H9 (cell line): Measurements from ENCODE around the gene EHMT2. TPM values are rescaled to one million over a fixed set of nuclear protein-coding genes. Genes with fewer than 3 reads are reported as not detected.
A peak's percentile ranks its signal among the peaks of the same experiment; 100 is the strongest.

Experiments
- DNase-seq: peaks from one replicate; pipeline ENCODE4 v3.0.0-alpha.2; 2017
- H2AFZ ChIP-seq: one replicate; pipeline ENCODE4 v1.6.1; 2013; ENCODE audit warnings: mild to moderate bottlenecking, low read length, control low read depth, moderate library complexity
- H2AK5ac ChIP-seq: 2 replicates; pipeline ENCODE4 v1.6.1; 2013; ENCODE audit warnings: low read length, control low read depth, mixed read lengths; ENCODE audit not compliant: insufficient read length
- H2BK120ac ChIP-seq: one replicate; pipeline ENCODE4 v1.6.1; 2013; ENCODE audit warnings: low read depth, mild to moderate bottlenecking, low read length, control low read depth, inconsistent platforms; ENCODE audit not compliant: poor library complexity, severe bottlenecking
- H2BK12ac ChIP-seq: 2 replicates; pipeline ENCODE4 v1.6.1; 2013; ENCODE audit warnings: low read length, control low read depth, mixed read lengths, low read depth; ENCODE audit not compliant: insufficient read length
- H2BK15ac ChIP-seq: 2 replicates; pipeline ENCODE4 v1.6.1; 2013; ENCODE audit warnings: low read depth, low read length, control low read depth
- H2BK20ac ChIP-seq: one replicate; pipeline ENCODE4 v1.6.1; 2013; ENCODE audit warnings: low read depth, mild to moderate bottlenecking, low read length, control low read depth, inconsistent platforms; ENCODE audit not compliant: poor library complexity, severe bottlenecking
- H2BK5ac ChIP-seq: 2 replicates; pipeline ENCODE4 v1.6.1; 2013; ENCODE audit warnings: low read length, control low read depth, mixed read lengths; ENCODE audit not compliant: insufficient read length
- H3K14ac ChIP-seq: 2 replicates; pipeline ENCODE4 v1.6.1; 2013; ENCODE audit warnings: low read length, control low read depth; ENCODE audit not compliant: insufficient read depth
- H3K18ac ChIP-seq: 2 replicates; pipeline ENCODE4 v1.6.1; 2013; ENCODE audit warnings: low read depth, mild to moderate bottlenecking, mixed read lengths, low read length, control low read depth; ENCODE audit not compliant: insufficient read length
- H3K23ac ChIP-seq: 2 replicates; pipeline ENCODE4 v1.6.1; 2013; ENCODE audit warnings: low read length, control low read depth, mixed read lengths, low read depth; ENCODE audit not compliant: insufficient read length
- H3K23me2 ChIP-seq: 2 replicates; pipeline ENCODE4 v1.6.1; 2013; ENCODE audit warnings: low read depth, mild to moderate bottlenecking, mixed read lengths, low read length, control low read depth; ENCODE audit not compliant: insufficient read length, poor library complexity, severe bottlenecking
- H3K27ac ChIP-seq: 2 replicates; pipeline ENCODE4 v1.5.1; 2013; ENCODE audit warnings: low read length, control low read depth, mixed read lengths, low read depth; ENCODE audit not compliant: insufficient read length
- H3K27me3 ChIP-seq: 2 replicates; pipeline ENCODE4 v1.6.1; 2013; ENCODE audit warnings: low read length, control low read depth, inconsistent platforms; ENCODE audit not compliant: insufficient read depth
- H3K4ac ChIP-seq: 2 replicates; pipeline ENCODE4 v1.6.1; 2013; ENCODE audit warnings: low read depth, mild to moderate bottlenecking, control low read depth, inconsistent platforms, low read length, moderate library complexity
- H3K4me1 ChIP-seq: 2 replicates; pipeline ENCODE4 v1.6.1; 2013; ENCODE audit warnings: low read length, control low read depth, inconsistent platforms; ENCODE audit not compliant: insufficient read depth
- H3K4me2 ChIP-seq: 2 replicates; pipeline ENCODE4 v1.6.1; 2013; ENCODE audit warnings: low read length, control low read depth, mixed read lengths; ENCODE audit not compliant: insufficient read length, insufficient read depth
- H3K56ac ChIP-seq: 2 replicates; pipeline ENCODE4 v1.6.1; 2013; ENCODE audit warnings: low read depth, mild to moderate bottlenecking, mixed read lengths, low read length, control low read depth; ENCODE audit not compliant: insufficient read length
- H3K79me1 ChIP-seq: 2 replicates; pipeline ENCODE4 v1.6.1; 2013; ENCODE audit warnings: low read depth, mild to moderate bottlenecking, moderate library complexity, low read length, control low read depth, inconsistent platforms; ENCODE audit not compliant: insufficient read depth, poor library complexity, severe bottlenecking
- H3K79me2 ChIP-seq: 2 replicates; pipeline ENCODE4 v1.6.1; 2013; ENCODE audit warnings: low read length, control low read depth, inconsistent platforms; ENCODE audit not compliant: insufficient read depth
- H3K9ac ChIP-seq: 2 replicates; pipeline ENCODE4 v1.6.1; 2013; ENCODE audit warnings: low read length, control low read depth, mixed read lengths; ENCODE audit not compliant: insufficient read length; ENCODE audit errors: extremely low read depth
- H3K9me3 ChIP-seq: one replicate; pipeline ENCODE4 v1.6.1; 2013; ENCODE audit warnings: low read depth, low read length, inconsistent platforms; ENCODE audit not compliant: control insufficient read depth
- H3T11ph ChIP-seq: one replicate; pipeline ENCODE4 v1.6.1; 2013; ENCODE audit warnings: mild to moderate bottlenecking, low read length, control low read depth, inconsistent platforms
- H4K20me1 ChIP-seq: one replicate; pipeline ENCODE4 v1.6.1; 2013; ENCODE audit not compliant: control insufficient read depth, insufficient read length, insufficient read depth
- H4K5ac ChIP-seq: 2 replicates; pipeline ENCODE4 v1.6.1; 2013; ENCODE audit warnings: low read depth, mild to moderate bottlenecking, mixed read lengths, low read length, control low read depth; ENCODE audit not compliant: insufficient read length
- H4K8ac ChIP-seq: replicated peaks from 2 replicates; pipeline ENCODE4 v1.6.1; 2013; ENCODE audit warnings: low read length, control low read depth, mixed read lengths, low read depth; ENCODE audit not compliant: insufficient read length
- H4K91ac ChIP-seq: 2 replicates; pipeline ENCODE4 v1.6.1; 2013; ENCODE audit warnings: low read depth, mild to moderate bottlenecking, moderate library complexity, mixed read lengths, low read length, control low read depth; ENCODE audit not compliant: insufficient read length
- H3K27ac Mint-ChIP-seq, 3 experiments: 2 replicates in 2 of 3; 3 replicates in 1 of 3; pipeline ENCODE4 v1.8.0; 2020 to 2021; ENCODE audit warnings: mixed read lengths in 3 of 3, mild to moderate bottlenecking in 1 of 3, moderate library complexity in 1 of 3
- H3K27me3 Mint-ChIP-seq: 2 replicates; pipeline ENCODE4 v1.8.0; 2021; ENCODE audit warnings: low read depth, mild to moderate bottlenecking, moderate library complexity, mixed read lengths
- H3K36me3 Mint-ChIP-seq, 3 experiments: 2 replicates in 2 of 3; 3 replicates in 1 of 3; pipeline ENCODE4 v1.8.0; 2020 to 2021; ENCODE audit warnings: low read depth in 3 of 3, mixed read lengths in 3 of 3; ENCODE audit not compliant: insufficient read depth in 1 of 3
- H3K4me1 Mint-ChIP-seq, 2 experiments: 2 replicates each; pipeline ENCODE4 v1.8.0; 2020; ENCODE audit warnings: mixed read lengths in 2 of 2
- H3K4me3 Mint-ChIP-seq, 2 experiments: 2 replicates in 1 of 2; 3 replicates in 1 of 2; pipeline ENCODE4 v1.8.0; 2020 to 2021; ENCODE audit warnings: mild to moderate bottlenecking in 2 of 2, mixed read lengths in 2 of 2, moderate library complexity in 1 of 2
- H3K9me3 Mint-ChIP-seq, 2 experiments: 2 replicates in 1 of 2; 3 replicates in 1 of 2; pipeline ENCODE4 v1.8.0; 2020; ENCODE audit warnings: mild to moderate bottlenecking in 2 of 2, mixed read lengths in 2 of 2, moderate library complexity in 1 of 2
- CTCF ChIP-seq: fragments of 200-600 bp; sonication (generic); conservative IDR thresholded peaks from 3 replicates; pipeline ENCODE4 v1.8.0; 2021; ENCODE audit warnings: antibody characterized with exemption, mild to moderate bottlenecking
- WGBS: extraction: QIAGEN DNeasy Blood & Tissue Kit; methylation state at CpG from one replicate; pipeline ENCODE4 v1.1.7; 2013; ENCODE audit warnings: missing lambda C conversion rate, low lambda C conversion rate, mixed read lengths; ENCODE audit not compliant: insufficient read length; ENCODE audit errors: extremely low coverage; 5-methylcytosine and 5-hydroxymethylcytosine counted together
- total RNA-seq: library from RNA; stranded (reverse); gene quantifications from 2 replicates; pipeline ENCODE4 v1.2.1, GENCODE V29; 2021

Gene EHMT2
- total RNA-seq, 1 experiment from 2014 or later = 124 TPM

- peak overlapping the region; percentile 90 for H3K4me2 ChIP-seq
- no peak for DNase-seq
- Mint-ChIP-seq H3K36me3 (peaks cover 57 to 61% (median 61%) of the 10 kb centered on the region in 3 experiments), H3K4me3 (peak overlapping the region; percentile 98 to 100), H3K4me1 (peaks cover 13 to 23% of the 10 kb centered on the region in 2 experiments), H3K27ac (peak overlapping the region; percentile 63 to 99 (median 91)), H3K27me3 (no peaks in the 10 kb centered on the region), H3K9me3 (peaks cover 0 to 6% of the 10 kb centered on the region in 2 experiments; a peak in 2 of 5 replicates)
- WGBS = no CpG with 5 or more reads among the region's 14 CpGs
- no peak overlapping the region for H3K4ac ChIP-seq
- no peak overlapping the region for H2BK5ac ChIP-seq
- H3K4me1 ChIP-seq = no peaks in the 10 kb centered on the region
- H3K79me2 ChIP-seq = peaks cover 21% of the 10 kb centered on the region; the same call in 1 of the 2 replicates
- H3K14ac ChIP-seq = no peak overlapping the region
- H3K23me2 ChIP-seq = peaks cover 27% of the 10 kb centered on the region
- peaks cover 2% of the 10 kb centered on the region for H4K20me1 ChIP-seq
- H4K8ac ChIP-seq = no peak overlapping the region
- H2AK5ac ChIP-seq = no peak overlapping the region
- no peak overlapping the region for H2AFZ ChIP-seq
- no peak overlapping the region for H2BK12ac ChIP-seq
- peak overlapping the region; percentile 93 for H3K9ac ChIP-seq
- H4K91ac ChIP-seq = no peak overlapping the region
- TF ChIP-seq CTCF = no peak
- H3K56ac ChIP-seq = no peak overlapping the region
- no peak overlapping the region for H3T11ph ChIP-seq
- no peak overlapping the region for H2BK120ac ChIP-seq
- H3K18ac ChIP-seq = no peak overlapping the region
- no peak overlapping the region for H4K5ac ChIP-seq
- H3K9me3 ChIP-seq = no peaks in the 10 kb centered on the region
- H3K79me1 ChIP-seq = peaks cover 3% of the 10 kb centered on the region
- no peak overlapping the region for H3K23ac ChIP-seq
- no peak overlapping the region for H2BK20ac ChIP-seq
- peak overlapping the region; percentile 3 for H3K27ac ChIP-seq
- H2BK15ac ChIP-seq = no peak overlapping the region
- no peaks in the 10 kb centered on the region for H3K27me3 ChIP-seq
Measured at GRCh38 chr6:31836047-31836473, 61.4 kb downstream of the EHMT2 start.
